ENCODE measurements around the gene MAP4K2.

Gene MAP4K2

DNA sequence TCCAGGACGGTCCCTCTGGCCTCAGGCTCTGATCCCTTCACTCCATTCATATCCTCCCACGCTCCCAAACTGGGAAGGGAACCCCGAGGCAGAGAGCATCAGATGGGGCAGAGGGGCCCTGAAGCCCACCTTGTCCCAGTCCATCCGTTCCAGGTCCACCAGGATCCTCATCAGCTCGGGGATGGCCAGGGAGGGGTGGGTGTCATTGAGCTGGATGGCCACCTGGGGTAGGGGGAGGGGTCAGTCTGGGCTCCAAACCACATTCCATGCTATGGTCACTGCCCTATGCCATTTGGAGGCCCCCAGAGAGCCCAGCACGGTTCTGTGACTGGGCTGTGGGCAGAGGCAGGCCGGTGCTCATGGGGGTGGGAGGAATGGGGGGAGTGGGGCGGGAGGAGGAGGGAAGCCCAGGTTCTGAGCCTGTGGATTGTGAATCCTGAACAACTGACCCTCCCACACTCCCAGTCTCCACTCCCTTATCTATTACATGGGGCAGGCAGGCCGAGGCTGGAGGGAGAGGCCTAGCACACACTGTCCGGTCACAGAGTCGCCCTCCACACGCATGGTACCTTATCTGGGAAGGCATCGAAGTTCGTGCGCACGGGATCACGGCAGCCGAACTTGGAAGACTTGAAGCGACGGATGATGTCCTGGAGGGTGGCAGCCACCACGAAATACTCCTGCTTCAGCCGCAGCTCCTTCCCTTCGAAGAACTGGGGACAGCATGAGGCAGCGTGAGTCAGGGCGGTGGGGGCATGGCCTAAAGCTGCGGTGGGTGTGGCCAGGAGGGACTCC lies 48.7 kb downstream of the MAP4K2 start:
- DNase-seq (ENCODE audit: low read depth), result no peak

DNA sequence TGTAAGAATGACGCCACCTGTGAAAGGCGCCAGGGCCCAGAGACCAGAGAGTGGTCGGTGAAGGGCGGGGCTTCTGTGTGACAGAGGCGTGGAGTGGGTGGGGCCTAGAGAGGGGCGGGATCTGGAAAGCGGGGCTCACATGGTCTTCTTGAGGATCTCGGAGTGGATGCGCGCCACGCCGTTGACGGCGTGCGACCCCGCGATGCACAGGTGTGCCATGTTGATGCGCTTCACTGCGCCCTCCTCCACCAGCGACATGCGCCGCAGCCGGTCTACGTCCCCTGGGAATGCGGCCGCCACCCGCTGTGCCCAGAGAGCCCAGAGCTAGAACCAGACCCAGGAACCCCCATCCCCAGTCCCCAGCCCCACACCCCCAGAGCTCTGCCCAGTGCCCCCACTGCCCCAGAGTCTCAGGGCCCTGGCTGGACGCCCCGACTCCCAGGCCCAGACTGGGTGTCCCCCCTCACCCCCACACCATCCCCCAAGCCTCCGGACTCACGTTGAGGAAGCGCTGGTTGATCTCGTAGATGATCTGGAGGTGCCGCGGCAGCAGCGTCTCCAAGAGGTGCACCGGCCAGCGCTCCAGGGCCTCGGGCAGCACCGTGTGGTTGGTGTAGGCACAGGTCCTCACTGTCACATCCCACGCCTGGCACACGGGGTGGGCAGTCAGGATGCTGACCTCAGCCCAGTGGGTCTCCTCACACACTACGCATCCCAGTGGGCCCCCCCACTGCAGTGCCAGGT lies 49.5 kb downstream of the MAP4K2 start:
- DNase-seq (ENCODE audit: low read depth), result no peak

DNA sequence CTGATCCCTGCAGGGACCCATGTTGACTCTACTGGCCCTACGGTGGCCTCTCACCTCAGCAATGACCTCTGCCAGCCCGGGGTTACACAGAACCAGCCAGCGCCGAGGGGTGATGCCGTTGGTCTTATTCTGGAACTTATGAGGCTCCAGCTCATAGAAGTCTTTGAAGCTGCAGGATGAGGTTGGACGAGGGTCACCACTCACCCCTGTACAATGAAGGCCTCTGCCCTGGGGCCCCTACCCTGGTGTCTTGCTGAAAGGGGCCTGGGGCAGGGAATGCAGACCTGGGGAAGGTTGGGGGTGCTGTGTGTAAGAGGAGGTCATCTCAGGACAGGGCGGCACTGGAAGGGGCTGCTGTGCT lies 50.0 kb downstream of the MAP4K2 start:
- no peak for DNase-seq (ENCODE audit: low read depth)

DNA sequence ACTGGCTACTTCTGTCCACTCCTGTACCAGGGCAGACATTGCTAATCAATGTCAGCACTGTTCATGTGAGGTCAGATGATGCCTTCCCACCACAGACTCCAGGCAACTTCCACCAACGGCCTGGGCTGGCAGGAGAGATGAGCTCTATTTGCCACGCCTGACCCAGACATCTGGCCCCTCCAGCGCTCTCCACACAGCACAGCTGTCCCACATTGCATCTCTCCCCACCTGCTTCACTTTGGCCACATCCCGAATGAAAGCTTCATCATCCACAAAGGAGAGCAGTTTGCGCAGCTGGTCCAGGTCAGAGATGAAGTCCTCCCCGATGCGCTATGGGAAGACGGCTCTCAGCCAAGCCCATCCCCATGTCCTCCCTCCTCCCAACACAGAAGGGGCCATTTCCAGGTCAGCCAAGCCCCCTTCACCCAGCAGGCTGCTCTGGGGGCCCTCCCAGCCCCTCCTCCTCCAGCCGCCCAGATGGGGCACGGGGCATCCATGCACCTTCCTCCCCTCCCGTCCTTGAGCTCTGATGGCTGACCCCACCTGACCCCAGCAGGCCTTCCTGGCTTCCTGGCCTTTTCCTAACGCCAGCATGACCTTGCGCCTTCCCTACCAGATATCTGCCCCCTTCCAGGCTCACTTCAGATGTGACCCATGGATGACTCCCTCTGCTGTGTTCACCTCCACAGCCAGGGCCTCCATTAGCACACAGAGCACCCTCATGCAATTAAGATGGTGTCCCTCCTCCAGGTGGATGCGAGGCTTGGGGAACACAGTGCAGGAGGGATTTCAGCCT lies 50.6 kb downstream of the MAP4K2 start:
- no peak for DNase-seq (ENCODE audit: low read depth)

DNA sequence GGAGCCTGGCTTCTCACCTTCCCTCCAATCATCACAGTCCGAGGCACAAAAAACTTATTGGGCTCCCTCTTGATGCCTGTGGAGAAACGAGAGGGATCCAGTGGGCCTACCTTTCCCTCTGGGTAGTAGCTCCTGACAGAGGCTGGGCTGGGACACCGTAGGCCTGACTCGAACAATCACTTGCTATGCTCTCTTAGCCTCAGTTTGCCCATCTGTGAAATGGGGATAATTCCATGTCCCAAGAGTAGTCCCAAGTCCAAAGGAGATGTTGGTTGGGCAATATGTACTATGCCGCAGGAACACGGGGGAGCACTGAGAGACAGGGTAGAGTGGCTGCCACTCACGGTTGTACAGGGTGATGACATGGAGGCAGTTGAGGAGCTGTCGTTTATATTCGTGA lies 51.4 kb downstream of the MAP4K2 start:
- DNase-seq (ENCODE audit: low read depth), result no peak

DNA sequence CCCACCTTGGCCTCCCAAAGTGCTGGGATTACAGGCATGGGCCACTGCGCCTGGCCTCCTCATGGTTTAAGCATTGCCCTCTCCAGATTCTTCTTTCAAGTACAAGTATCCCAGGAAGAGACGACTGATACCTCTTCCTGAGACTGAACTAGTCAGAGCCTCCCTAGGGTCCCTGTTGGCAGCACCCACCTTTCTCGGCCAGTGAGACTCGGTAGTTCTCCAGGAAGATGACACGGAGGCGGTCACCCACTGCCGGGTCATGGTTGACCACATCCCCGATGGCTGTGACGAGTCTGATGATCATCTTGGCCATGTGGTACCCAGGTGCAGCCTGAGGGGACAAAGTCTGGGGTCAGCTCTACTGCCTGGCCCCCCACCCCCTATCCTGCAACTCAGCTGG lies 51.9 kb downstream of the MAP4K2 start:
- no peak for DNase-seq (ENCODE audit: low read depth)

DNA sequence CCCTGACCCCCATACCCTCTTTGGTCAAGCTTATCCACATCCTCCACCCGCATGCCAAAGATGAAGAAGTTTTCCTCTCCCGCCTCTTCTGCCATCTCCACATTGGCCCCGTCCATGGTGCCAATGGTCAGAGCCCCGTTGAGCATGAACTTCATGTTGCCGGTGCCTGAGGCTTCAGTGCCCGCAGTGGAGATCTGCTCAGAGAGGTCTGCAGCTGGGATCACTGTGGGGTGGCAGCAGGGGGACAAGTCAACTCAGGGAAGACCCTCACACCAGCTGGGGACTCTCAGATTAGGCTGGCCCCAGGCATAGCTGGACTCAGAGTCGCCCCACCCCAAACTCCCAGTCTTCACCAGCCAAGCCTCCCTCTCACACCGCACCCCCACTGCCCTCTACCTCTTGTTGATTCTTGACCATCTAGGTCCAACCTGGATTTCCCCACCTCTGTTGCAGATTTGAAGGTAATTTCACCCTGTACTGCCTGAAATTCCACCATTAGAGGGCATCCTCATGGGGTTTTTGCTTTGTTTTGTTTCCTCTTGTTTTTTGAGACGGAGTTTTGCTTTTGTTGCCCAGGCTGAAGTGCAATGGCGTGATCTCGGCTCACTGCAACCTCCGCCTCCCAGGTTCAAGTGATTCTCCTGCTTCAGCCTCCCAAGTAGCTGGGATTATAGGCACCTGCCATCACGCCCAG lies 52.5 kb downstream of the MAP4K2 start:
- DNase-seq (ENCODE audit: low read depth), result no peak

DNA sequence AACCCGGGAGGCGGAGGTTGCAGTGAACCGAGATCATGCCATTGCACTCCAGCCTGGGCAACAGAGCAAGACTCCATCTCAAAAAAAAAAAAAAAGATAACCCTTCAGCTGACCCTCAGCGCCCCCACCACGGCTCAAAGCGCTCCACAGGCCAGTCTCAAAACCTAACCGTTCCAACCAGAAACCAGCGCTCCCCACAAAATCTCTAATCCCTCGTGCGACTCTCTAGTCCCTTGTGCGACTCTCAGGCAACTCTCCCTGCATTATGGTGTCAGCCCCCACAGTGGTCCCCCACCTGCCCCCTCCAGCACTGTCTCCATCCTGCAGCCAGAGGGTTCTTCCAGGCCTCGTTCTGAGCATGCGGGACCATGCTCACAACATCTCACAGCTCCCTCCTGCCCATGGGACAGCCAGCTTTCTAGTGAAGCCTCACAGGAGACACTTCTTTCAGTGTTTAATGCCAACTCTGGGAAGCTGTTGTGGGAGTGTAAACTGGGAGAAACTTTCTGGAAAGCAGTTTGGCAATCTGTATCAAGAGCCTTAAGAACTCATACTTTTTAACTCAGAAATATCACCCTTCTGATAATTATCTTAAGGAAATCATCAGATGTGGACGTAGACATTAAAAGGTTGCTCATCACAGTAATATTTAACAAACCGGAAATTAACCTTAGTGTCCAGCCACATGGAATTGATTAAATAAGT lies 54.9 kb downstream of the MAP4K2 start:
- DNase-seq (ENCODE audit: low read depth), result no peak

DNA sequence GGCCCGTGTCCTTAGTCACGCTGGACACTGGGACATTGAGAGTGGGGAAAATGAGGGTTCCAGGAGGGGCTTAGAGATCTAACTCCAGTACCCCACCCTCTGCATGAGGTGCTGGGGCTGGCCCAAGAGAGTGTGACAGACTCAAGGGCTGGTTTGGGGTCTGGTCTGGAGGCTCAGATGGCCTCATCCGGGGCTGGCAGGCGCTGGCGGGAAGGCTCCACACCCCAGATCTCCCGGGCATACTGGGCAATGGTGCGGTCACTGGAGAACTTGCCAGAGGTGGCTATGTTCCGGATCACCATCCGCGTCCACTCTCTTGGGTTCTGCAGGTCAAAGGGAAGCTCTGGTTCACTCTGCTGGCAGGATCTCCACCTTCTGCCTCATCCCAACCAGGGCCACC lies 56.5 kb downstream of the MAP4K2 start:
- no peak for DNase-seq (ENCODE audit: low read depth)

DNA sequence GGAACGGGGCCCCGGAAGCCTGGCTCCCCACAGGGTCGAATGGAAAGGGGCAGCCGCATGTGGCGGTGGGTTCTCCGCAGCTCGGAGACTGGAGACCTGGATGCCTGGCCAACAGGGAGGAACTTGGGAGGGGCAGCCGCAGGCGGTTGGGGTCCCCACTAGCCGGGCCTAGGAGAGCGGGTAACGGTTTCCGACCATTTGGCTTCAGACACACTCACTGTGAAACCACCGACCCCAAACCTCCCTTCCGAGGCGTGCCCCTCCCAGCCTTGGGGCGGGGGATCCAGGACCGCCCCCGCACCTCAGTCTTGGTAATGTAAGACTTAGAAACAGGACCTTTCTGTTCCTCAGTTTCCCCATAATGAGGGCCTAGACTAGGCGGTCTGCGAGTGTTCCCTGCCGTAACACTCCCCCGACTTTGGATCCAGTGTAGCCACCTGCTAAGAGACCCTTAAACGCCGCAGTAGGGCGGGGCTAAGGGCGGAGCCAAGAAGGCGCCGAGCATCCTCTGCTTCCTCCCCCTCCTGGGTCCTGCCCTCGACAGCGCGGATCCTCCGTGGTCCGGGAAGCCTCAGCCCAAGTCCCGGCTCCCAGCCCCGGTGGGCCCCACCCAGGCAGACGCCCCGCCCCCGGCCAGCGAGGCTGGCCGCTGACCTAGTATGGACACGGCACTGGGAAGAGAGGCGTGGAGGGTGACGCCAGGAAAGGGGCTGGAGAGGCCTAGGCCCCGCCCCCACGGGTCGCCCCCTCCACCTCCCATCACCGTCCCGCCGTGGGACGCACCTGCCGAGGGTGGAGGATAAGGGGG lies 57.3 kb downstream of the MAP4K2 start:
- DNase-seq (ENCODE audit: low read depth), result peak; percentile 65

DNA sequence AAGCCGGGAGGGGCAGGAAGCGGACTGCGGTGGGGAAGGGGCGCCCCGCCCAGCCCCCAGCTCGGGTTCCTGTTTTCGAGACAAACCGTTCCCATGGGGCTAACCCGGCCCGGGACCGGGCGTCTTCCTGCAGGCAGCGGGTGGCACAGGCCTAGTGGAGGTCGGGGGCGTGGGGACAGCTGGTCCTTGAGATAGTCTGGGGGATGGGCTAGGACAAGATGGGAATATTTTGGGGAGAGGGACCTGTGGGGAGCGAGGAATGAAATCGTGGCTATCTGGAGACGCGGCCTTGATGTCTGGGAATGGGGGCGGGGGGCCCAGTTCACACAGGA lies 57.9 kb downstream of the MAP4K2 start:
- DNase-seq (ENCODE audit: low read depth), result peak; percentile 67

DNA sequence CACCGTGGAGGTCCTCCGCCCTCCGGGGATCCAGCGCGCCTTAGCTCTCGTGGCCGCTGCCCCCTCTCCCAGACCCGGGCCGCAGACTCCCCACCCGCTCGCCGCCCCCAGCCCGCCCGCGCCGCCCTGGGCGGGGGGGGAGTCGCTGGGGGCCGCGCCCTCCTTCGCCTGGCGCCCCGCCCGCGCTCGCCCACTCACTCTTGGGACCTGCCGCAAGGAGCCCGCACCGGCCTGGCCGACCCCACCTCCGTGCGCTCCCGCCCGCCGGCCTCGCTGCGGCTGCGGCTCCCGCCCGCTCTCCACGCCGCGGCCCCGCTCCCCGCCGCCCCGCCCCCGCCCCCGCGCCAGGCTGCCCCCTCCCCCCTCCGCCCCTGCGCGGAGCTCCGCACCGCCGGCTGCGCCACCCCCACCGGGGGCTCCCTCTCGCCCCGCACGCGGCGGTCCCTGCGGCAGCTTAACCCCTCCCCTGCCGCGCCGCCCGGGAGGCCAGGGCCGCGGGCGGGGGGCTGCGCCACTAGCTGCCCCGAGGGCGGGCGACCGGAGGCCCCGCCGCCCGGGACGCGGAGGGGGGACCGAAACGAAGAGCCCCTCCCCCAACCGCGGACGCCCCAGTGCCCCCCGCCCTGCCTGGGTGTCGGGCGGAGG lies 58.3 kb downstream of the MAP4K2 start:
- no peak for DNase-seq (ENCODE audit: low read depth)

DNA sequence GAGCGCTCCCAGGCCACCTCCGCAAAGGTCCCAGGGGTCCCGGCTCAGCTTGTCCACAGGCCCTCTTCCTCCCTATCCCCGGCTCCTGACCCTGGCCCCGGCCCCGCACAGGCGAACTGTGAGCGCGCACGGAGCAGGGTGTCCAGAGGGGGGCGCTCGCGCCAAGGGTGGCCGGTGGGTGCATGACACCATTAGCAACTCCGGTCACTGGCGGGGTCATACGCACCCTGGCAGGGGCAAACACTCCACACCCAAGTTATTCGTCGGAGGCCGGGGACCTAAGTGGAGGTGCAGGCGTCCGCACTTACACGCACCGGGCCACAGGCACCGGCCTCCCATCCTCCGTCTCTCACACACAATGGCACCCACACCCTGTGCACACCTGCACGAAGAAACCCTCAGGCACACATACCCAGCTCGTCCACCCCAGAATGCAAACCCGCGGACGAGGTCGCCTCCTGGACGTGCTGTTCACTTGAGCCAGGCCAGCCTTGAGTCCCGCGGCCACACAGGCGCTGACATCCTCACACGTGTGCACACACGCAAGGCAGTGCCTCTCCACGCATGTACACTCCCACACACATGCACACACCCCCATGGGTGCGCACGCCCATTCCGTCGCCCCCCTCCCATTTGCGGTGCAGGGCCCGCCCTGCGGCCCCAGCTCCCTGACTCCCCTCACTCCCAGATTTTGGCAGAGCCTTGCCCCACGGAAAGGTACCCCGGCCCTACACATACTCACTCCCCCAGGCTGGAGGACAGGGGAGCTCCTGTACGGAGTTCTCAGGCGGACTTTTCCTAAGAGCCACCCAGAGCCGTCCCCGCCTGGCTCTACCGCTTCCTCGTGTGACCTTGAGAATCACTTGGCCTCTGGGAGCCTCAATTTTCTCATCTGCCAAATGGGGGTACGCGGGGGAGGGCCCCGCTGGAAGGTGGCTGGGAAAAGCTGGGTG lies 59.1 kb downstream of the MAP4K2 start, which contains the start of gene RASGRP2:
TSS of gene RASGRP2 (minus strand) at position 552 of the 953 bp plus-strand sequence. CDS start 1,276 bp downstream, outside the sequence.
- peak; percentile 81 for DNase-seq (ENCODE audit: low read depth)

DNA sequence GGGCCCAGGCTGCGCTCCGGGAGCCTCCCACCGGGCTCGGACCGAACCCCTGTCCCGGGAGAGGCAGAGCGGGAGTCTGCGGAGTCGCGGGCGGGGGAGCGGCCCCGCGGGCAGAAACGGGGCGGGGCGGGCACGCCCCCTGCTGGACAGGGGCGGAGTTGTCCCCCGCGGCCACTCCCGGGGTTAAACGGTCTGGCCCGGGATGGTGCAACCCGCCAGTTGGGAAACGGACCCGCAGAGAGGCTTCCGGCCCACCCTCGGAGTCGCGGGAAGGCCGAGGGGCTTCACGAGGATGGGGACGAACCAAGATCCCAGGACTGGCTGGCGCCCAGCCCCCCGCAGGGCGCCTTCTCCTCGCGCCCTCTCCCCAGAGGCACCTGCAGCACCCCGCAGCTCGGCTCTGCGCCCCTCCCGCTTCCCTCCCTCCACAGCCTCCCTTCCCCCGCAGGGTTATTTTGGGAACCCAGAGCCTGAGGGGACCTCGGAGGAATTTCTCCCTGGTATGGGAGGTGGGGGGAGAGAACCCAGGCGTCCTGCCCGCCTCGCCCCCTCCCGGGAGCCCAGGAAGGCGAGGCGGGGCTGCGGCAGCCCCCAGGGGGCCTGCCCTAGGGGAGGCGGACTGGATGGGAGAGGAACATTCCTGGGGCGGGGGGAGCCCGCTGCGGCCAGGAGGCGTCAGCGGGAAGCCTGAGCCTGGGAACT lies 60.0 kb downstream of the MAP4K2 start:
- DNase-seq (ENCODE audit: low read depth), result peak; percentile 62

DNA sequence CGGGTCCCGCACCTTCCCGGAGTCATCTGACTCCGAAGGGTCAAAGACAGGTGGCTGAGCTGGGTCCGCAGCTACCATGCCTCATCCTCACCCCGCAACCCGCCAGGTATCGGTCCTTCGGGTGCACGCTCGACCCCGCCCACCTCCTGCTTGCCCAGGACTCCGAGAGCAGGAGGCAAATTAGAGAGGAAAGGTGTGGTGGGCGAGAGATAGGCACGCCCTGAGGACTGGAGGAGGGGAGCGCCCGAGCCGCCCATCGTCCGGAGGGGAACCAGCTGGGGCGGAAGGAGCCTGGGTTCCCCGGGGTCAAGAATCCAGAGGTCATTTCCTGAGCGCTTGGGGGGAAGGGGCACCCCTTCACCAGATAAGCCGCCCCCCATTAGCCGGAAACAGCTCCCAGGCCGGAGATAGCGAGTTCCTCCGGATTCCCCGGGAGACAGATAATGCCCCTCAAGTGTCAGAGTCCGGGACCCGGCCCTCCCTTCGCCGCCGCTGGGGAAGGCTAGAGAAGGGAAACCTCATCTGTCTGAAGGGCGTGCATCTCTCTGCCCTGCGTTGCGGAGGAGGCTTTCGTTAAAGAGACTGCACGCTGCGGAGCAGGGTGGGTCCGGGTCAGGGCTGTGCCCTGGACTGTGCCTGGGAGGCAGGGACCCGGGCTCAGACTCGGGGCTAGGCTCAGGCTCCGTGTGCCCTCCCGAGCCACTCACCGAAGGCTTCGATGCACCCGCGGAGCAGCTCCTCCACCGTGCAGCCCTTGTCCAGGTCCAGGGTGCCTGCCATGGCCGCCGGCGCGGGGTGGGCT lies 60.7 kb downstream of the MAP4K2 start:
- no peak for DNase-seq (ENCODE audit: low read depth)

DNA sequence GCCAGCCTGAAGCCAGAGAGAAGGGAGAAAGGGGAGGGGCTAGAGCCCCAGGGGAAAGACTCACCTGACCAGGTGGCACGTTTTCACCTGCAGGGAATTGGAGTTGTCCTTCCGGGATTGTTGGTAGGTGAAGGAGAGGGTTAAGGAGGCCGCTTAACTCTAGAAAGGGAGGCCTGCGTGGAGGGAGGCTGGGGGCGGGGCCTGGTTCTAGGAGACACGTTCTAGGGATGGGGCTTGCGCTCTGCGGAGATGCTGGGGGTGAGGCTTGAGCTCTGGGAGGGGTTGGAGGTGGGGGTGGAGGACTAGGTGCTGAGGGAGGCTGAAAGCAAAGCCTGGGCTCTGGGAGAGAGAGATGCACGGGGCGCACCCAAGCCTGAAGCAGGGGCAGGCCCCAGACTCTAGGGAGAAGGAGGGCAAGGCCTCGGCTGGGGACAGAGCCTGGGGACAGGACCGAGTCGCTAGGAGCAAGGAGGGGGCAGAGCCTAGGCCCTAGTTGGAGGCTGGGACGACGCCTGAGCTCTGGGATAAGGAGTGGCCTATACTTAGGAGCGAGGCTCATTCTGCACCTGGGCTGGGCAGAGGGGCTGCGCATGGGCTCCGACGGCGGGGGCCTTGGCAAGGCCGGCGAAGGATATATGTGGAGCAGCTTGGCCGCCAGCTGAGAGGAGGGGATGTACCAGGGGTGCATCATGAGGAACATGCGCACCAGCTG lies 61.5 kb downstream of the MAP4K2 start:
- no peak for DNase-seq (ENCODE audit: low read depth)

DNA sequence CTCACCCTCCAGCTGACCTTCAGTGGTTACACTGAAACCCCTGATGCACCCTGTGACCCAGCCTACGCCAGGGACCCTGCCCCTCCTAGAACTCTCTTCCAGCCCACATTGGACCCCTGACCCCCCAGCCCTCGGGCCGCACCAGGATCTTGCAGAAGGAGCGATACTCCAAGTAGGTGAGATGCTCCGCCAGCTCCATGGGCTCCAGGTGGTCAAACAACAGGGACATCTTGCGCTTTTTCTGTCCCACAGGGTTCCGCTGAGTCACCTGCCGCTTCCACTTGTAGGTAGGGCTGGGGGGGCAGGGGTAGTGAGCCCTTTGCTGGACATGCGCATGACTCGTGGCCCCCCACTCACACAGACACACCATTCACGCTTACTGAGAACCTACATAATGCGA lies 63.1 kb downstream of the MAP4K2 start:
- DNase-seq (ENCODE audit: low read depth), result no peak
